ENCODE results near the gene PRPF38A.
"Not testable (repeated sequence)": the region's sequence is repeated elsewhere in the genome, so short reads cannot be mapped to it uniquely, and the experiment has no call there.

Gene PRPF38A, protein sequence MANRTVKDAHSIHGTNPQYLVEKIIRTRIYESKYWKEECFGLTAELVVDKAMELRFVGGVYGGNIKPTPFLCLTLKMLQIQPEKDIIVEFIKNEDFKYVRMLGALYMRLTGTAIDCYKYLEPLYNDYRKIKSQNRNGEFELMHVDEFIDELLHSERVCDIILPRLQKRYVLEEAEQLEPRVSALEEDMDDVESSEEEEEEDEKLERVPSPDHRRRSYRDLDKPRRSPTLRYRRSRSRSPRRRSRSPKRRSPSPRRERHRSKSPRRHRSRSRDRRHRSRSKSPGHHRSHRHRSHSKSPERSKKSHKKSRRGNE

DNA sequence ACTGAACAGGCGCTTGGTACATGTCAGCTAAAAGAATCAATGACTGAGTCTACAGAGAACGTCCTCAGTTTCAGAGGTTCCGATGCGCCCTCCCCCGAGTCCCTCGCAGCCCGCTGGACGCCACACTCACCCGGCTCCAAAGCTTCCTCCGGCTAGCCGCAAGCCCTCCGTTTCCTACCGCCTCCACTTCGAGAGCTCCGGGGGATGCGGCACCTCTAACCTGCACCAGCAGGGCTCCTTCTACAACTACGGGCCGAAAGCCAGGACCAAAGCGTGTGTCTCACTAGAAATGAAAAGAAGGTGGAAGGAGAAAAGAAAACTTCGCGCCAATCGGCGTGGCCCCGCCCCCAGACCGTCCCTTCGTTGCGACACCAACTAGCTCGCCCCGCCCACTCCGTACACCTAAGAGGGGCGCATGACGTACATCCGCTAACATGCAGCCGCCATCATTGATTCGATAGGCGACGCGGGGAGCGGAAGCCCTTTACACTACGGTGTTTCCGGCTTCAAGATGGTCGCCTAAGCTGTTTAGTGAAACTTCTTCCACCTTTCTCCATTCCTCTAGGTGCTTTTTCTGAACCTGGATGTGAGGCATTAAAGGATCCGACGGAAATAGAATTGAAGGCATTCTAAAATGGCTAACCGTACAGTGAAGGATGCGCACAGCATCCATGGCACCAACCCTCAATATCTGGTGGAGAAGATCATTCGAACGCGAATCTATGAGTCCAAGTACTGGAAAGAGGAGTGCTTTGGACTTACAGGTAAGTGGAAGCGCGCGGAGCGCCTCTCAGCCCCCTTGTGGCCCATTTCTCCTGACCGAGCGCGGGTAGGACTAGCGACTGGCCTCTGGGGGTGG lies at the start of gene PRPF38A, which contains the start of gene ORC1:
TSS of gene PRPF38A (plus strand) at position 487 of the 859 bp plus-strand sequence. CDS start at position 635, 148 bp downstream.
TSS of gene ORC1 (minus strand) at position 308 of the 859 bp plus-strand sequence. CDS start 2,200 bp downstream, outside the sequence.
- DNase-seq (ENCODE audit: low read depth), result peak; percentile 90

DNA sequence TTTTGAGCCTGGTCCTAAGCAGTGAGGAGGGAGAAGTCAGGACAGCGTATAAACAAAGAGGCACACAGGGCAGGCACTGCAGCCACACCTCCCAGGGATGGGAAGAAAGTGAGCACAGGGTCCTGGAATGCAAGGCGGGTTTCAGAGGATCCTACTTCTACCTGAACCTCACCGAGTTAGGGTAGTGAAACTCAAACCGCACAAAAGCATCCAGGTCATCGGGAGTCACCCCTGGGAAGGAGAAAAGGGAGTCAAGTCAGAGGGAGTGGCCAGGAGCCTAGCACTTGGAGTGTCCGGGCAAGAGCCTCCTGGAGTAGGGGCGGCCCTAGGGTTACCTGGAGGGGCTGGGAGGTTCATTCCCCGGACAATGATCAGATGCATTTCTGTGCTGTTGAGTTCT lies 49.0 kb upstream of the PRPF38A start:
- no peak for DNase-seq (ENCODE audit: low read depth)

DNA sequence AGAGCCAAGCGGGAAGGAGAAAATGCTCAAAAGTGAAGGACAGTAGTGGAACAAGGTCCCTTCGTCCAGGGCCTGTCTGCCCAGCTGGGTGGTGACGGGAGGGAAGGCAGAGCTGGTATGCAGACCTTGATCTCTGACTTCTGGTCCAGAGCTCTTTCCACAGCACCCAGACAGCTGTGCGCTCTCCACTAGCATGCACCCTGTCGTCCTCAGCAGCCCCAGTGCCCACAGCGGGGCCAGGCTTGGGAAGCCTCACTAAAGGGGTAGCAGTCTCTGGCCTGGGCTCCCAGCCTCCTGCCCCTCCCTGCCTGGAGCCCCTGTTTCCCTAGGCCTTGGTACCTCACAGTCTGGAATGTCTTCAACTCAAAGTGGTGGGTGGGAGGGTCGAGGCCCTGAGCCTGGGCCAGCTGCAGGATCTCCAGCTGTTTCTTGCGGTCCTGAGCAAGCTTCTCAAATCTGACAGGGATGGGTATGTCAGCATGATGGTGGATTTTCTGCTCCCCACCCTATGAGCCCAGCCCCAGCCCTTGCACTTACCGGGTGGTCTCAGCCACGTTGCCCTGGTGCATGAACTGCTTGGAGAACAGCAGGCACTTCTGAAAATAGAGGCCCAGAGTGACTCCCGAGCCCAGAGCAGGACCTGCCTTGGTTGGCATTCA lies 48.4 kb upstream of the PRPF38A start:
- DNase-seq (ENCODE audit: low read depth), result no peak

DNA sequence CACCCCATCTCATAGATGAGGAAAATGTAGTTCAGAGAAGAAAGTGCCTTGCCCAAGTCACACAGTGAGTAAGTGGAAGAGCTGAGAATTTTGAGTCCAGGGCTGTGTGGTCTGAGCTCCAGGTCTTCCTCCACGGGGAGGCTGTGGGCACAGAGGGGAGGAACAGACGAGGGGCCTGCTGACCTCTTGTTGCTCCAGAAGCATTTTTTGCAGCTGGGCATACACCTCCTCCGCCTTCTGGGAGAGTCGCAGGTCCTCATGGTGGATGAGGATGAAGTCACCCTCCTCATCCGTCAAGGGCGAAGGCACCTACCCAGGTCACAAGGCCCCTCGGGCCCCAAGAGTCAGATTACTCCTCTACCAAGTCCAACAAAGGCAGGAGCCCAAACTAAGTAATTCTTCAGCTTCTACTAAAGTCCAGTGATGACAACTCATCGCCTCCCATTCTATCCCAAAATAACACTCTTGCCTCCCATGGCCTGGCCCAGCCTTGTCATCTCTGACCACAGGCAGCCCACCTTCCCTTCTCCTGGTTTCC lies 47.5 kb upstream of the PRPF38A start:
- no peak for DNase-seq (ENCODE audit: low read depth)

DNA sequence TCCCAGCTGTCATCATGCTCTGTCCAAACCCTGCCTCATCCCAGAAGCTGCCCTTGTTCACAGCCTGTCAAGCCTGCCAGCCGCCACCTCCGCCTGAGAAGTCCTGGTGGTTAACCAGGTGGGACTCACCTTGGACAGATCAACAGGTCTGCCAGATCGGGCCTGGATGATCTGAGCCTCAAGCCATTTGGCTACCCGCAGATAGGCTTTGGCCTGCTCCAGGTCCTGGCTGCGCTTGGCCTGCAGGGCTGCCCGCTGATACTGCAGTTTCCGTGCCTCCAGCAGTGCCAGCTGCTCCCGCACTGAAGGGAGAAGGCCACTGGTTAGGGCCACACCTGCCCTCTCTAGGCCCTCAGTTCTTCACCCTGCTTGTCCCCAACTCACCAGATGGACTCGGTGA lies 47.0 kb upstream of the PRPF38A start:
- no peak for DNase-seq (ENCODE audit: low read depth)

DNA sequence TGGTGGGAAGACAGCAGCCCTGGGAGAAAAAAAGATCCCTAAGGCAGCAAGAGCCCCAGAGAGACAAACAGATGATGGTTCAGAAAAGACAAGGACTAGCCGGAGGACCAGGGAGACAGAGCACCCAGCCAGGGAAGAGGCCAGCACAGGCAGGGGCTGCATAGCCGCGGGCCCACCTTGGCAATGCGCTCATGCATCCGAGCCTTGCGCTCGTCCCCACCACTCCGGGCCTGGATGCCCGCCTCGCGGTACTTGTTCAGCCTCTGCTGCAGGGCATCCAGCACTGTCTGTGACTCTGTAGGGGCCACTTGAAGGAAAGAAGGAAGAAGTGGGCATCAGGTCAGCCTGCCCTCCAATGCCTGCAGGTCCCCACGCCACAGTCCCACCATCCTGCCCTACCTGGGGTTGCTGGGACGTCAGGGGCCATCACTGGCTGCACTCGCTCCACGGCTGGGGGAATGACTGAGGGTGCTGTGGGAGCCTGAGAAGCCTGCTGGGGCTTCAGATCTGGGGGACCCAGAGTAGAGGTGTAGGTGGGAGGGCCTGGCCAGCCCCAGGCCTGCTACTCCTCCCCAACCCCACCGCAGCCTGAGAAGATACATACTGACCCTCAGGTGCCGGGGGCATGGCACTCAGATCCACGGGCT lies 45.4 kb upstream of the PRPF38A start:
- DNase-seq (ENCODE audit: low read depth), result no peak

DNA sequence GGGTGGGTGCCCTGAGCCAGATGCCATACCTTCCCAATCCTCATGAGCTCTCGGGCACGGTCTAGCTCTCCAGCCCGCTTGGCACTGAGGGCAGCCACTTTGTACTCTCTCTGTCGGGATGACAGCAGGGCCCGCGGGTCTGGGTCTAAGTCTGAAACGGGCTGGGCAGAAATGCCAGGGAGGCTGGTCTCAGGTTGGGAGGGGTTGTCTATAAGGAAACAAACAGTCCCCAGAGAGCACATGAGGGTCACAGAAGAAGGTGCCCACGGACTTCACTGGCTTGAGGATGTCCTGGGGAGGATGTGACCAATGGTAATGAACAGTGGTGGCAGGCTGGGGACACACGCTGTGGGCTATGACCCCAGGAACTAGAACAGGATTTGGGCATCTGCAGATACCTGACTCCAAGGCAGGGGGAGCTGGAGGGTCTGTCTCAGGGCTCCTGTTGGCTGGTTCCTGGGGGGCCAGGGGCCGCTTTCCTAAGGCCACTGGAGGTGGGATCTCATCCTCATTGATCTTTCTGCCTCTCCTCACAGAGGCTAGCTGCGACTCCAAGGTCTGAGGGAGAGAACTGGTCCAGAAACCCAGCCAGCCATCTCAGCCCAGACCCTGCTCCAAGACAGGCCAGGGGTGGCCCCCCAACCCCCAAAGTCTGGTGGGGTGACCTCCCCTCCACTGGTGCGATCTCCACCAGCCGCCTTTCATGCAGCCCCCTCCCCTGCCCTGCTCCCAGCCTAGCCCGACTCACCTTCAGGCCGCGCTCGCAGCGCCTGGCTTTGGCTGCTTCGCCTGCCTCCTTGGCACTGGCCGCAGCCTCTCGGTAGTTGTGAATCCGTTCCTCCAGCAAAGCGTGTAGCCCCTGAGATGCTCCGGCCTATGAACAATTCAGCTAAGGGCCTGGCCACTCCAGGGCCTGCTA lies 44.5 kb upstream of the PRPF38A start:
- DNase-seq (ENCODE audit: low read depth), result no peak

DNA sequence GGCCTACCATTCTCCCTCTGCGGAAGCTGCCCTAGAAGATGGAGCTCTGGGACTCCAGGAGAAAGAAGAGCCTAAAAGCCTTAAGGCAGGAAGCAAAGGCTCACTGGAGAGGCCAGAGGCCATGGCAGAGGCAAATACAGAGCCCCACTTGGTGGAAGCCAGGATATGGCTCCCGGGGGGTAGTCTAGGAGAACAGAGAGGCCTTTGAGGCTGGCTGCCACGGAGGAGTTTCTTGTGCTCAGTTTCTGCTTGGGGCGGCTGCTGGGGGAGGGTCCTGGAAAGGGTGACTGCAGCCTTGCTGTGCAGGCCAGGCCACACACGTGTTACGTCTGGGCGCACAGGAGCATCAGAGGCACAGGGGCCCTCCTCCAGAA lies 43.8 kb upstream of the PRPF38A start:
- no peak for DNase-seq (ENCODE audit: low read depth)

DNA sequence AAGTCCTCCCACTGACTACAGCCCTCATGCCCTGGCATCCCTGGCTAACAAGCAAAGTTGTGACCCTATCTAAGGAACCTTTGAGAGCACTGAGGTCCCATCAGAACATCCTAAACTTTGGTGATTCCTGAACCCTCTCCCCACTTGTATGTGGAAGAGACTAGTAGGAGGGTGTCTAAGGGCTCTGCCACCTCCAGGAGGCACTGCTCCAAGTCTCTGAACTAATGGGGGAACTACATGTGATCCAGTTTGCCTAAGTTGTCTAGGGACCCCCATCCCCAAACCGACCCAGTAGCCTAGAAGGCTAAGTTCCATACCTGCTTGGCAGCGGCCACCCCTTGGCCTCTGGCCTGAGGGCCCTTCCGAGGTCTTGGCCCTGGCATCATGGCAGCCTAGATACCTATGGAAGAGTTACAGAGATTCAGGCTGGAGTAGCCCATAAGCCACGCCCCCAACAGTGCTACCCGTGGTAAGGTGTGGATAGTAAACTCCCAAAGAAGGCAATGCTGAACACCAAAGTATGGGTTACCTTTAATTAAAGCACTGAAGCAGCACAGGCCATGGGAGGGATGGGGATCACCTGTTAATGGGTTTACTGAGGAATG lies 40.1 kb upstream of the PRPF38A start:
- DNase-seq (ENCODE audit: low read depth), result no peak

DNA sequence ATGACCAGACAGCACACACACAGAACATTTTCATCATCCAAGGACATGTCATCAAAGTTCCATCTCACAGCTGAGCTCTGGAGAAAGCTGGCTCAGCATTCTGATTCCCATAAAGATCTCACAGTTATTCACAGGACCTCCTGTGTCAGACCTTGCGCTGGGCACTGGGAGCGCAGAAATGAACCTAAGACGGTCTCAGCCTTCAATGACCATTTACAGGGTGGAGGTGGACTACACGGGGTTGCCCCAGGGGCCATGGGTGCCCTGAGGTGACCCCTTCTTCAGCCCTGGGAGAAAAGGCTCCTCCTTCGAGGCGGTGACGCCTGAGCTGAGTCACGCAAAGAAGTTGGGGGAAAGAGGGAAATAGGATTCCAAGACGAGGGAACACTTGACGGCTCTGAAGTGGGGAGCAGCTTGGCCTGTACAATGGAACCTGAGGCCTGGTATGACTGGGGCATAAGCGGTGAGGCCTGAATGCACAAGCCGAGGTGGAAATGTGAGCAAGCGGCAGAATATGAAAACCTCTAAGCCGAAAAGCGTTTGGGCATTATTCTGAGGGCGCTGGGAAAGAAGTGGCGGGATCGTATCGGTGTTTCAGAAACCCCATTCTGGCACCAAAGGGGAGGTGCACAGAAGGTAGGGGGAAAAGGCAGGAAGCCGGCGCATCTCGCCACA lies 39.2 kb upstream of the PRPF38A start:
- no peak for DNase-seq (ENCODE audit: low read depth)

DNA sequence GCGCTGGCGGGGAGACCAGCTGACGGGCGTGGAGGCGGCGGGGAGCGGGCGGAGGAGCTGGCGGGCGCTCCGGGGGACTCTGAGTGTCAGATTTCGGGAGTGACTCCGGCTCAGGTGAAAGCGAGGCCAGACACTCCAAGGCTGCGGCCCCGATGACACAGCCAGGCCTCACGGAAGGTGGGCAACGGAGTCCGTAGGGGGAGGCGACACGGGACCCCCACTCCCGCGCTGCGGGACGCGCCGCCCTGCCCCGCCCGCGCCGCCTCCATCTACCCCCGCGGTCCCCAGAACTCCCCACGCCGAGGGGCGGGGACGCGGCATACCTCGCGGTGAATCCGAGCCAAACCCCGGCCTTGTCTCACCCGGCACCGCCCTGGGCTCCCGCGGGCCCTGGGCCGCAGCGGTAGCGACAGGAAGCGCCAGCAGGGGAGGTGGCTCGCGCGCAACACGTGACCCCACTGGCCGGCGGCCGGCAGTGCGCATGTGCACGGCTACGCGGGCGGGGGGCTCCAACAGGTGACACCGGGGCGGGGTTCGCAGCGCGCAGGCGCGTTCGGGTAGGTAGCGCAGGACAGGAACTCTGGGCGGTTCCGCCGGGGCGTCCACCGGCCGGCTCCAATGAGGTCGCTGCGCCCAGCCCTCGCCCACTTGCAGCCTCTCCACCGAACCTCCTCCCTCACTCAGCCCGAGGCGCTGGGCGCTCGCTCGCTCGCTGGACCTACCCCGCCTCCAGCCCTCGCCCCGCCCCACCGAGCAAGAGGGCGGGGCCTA lies 38.5 kb upstream of the PRPF38A start, which contains the start of gene CC2D1B:
TSS of gene CC2D1B (minus strand) at position 460 of the 771 bp plus-strand sequence. CDS start 1,585 bp downstream, outside the sequence.
- DNase-seq (ENCODE audit: low read depth), result peak; percentile 99

DNA sequence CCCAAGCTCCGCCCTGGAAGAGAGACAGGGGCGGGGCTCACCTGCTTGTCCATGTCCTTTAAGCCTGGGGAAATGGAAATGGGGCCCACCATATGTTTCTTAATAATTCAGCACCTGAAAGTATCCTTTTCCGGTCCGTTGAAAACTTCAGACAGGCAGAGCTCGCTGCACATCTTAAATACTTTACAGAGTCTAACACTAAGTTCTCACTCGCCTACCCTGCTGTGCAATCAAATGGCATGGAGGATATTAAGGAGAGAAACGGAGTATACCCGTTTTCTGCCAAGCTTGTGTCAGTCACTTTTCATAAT lies 37.9 kb upstream of the PRPF38A start:
- no peak for DNase-seq (ENCODE audit: low read depth)

DNA sequence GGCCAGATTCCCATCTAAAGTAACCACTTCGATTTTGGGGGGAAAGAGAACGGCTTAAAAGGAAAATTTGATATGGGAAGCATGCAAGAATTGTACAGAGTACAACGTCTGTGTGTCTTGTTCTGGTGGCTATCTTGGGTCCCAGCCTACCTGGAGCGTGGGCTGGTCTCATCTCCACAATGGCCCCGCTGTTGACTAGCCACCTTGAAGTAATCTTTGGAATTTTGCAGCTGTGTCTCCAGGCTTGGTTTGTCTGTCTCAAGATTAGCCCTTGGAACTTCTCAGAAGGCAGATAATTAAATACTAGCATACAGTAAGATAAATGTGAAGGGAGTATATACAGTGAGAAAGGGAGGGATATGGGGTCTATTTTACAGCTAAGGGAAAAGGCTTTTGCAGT lies 37.1 kb upstream of the PRPF38A start:
- no peak for DNase-seq (ENCODE audit: low read depth)

DNA sequence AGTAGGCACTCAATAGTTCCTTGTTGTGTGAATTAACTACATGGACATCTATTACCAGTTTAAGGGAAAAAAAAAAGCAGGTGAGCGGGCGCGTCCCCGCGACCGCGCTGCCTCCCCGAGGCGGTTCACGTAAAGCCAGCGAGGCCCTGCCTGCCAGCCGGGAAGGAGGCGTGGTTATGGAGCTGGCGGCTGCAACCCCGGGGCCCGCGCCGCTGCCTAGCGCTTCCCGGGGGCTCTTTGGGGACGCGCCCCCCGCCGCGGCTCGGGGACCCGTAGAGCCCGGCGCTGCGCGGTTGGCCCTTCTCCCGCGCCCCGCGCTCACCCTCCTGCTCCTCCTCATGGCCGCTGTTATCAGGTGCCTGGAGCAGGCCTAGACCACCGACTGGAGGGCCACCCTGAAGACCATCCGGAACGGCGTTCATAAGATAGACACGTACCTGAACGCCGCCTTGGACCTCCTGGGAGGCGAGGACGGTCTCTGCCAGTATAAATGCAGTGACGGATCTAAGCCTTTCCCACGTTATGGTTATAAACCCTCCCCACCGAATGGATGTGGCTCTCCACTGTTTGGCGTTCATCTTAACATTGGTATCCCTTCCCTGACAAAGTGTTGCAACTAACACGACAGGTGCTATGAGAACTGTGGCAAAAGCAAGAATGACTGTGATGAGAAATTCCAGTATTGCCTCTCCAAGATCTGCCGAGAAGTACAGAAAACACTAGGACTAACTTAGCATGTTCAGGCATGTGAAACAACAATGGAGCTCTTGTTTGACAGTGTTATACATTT lies 35.8 kb upstream of the PRPF38A start:
- peak; percentile 14 for DNase-seq (ENCODE audit: low read depth)

DNA sequence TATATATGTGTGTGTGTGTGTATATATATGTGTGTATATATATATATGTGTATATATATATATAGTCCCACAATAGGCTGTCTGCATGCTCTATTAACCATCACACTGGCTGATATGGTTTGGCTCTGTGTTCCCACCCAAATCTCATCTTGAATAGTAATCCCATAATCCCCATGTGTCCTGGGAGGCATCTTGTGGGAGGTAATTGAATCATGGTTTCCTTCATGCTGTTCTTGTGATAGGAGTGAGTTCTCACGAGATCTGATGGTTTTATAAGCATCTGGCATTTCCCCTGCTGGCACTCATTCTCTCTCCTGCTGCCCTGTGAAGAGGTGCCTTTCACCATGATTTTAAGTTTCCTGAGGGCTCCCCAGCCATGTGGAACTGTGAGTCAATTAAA lies 34.6 kb upstream of the PRPF38A start:
- DNase-seq (ENCODE audit: low read depth), result not testable (repeated sequence)

DNA sequence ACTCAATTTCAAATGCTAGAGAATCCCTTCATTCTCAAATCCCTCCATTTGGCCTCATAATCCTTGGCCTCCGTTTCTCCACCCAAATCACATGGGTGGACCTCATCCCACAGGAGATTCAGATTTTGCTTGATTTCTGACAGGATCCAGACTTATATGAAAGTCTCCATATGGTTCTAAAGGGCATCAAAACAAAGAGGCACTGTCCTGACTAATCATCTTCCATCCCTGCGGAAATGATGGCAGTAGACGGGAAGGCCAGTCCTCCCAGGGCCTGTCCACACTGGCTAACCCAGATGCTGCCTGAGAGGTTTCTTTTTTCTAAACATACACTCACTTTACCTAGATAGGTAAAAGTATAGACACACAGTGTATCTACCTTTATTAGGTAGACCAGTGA lies 19.0 kb upstream of the PRPF38A start:
- DNase-seq (ENCODE audit: low read depth), result no peak

DNA sequence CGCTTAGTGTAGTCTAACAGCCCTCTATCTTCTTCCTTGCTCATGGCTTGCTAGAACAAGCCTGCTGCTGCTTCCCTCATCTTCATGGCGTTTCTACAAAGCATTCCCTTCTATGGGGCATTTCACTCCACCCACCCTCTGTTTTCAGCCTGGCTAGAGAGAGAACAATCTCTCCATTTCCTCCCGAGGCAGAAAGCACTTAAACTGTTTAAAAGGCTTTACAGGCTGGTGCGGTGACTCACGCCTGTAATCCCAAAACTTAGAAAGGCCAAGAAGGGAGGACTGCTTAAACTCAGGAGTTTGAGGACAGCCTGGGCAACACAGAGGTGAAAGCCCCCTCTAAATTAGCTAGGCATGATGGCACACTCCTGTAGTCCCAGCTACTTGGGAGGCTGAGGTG lies 17.9 kb upstream of the PRPF38A start:
- no peak for DNase-seq (ENCODE audit: low read depth)

DNA sequence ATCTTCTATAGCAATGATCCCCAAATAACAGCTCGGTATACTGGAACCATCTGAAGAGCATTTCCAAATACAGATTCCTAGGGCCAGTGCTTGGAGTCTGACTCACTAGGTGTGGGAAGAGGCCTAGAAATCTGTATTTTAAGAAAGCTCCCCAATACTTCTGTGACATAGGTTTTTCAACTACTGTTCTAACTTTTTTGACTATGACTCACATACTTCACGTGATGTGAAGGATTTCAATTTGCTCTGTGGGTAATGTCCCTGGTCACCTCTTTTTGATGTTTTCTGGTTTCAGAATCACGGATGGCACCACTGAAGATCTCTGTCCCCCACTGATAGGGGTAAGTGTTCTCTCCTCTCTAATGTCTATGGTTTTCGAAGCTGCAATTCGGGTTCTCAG lies 11.2 kb upstream of the PRPF38A start:
- DNase-seq (ENCODE audit: low read depth), result no peak

All from stimulated activated CD8-positive, alpha-beta memory T cell treated with anti-CD3 and anti-CD28 coated beads, Interleukin-12 subunit alpha, Interleukin-12 subunit beta, amount 100 ng/mL, for 4 hours (primary cell).